VCaP (cell line): ENCODE measurements around the gene MTURN.

Source experiments
- H3K27ac ChIP-seq: fragments of 450-650 bp; 2 replicates; pipeline ENCODE4 v1.5.1; 2017
- TF ChIP-seq, protein P1 (sequence below): fragments of 450-650 bp; conservative IDR thresholded peaks from 2 replicates; pipeline ENCODE4 v1.5.1; 2017; ENCODE audit warnings: mild to moderate bottlenecking, moderate library complexity

Gene MTURN

DNA sequence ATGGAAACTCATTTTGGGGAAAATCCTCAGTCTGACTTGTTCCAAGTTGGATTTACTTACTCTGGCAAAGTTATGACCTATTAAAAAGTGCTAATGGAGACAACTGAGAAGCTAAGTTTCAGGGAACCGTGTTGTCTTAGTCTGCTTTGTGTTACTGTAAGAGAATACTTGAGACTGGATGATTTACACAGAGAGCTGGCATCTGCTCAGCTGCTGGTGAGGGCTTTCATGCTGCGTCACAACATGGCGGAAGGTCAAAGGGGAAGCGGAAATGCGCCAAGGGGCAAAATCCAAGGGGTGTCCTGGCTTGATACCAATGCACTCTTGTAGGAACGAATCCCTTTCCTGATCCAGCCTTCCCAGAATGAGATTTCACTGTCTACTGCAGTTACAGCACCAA, 46.4 kb downstream of the MTURN start:
- TF ChIP-seq, protein P1, sequence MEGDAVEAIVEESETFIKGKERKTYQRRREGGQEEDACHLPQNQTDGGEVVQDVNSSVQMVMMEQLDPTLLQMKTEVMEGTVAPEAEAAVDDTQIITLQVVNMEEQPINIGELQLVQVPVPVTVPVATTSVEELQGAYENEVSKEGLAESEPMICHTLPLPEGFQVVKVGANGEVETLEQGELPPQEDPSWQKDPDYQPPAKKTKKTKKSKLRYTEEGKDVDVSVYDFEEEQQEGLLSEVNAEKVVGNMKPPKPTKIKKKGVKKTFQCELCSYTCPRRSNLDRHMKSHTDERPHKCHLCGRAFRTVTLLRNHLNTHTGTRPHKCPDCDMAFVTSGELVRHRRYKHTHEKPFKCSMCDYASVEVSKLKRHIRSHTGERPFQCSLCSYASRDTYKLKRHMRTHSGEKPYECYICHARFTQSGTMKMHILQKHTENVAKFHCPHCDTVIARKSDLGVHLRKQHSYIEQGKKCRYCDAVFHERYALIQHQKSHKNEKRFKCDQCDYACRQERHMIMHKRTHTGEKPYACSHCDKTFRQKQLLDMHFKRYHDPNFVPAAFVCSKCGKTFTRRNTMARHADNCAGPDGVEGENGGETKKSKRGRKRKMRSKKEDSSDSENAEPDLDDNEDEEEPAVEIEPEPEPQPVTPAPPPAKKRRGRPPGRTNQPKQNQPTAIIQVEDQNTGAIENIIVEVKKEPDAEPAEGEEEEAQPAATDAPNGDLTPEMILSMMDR: no peak
- H3K27ac ChIP-seq: no peak overlapping the region

DNA sequence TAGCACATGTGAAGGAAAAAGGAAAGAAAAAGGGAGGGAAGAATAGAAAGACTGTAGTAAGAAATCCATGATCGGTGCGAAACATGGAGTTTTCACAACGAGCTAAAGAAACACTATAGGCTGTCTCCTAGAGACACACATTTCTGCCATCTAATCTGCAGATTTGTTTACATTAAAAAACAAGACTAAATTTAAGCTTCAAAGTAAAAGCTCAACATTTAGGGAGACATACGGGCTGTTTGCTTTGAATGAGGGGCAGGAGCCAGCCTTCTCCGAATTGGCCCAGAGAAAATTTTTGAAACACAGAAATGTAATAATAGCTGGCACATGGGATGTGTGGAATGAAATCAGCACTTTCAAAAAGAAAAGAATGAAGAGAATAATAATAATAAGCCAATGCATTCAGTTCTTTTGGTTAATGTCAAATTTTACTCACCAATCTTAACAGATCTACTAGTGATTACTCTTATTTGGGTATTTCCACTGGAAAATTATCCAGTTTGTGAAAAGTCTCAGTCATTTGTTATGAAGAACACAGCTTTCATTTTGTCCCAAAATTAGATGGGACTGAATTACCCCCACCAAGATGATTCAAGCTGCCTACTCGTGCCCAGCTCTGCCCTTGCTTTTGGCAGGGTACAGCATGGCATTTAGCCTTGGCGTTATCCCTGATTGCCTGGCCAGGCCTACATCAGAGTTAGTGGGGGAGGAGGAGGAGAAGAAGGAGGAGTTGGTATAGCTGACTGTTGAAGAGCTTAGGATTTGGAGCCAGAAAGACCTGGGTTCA, 47.1 kb downstream of the MTURN start:
- TF ChIP-seq, protein P1: no peak
- no peak overlapping the region for H3K27ac ChIP-seq

DNA sequence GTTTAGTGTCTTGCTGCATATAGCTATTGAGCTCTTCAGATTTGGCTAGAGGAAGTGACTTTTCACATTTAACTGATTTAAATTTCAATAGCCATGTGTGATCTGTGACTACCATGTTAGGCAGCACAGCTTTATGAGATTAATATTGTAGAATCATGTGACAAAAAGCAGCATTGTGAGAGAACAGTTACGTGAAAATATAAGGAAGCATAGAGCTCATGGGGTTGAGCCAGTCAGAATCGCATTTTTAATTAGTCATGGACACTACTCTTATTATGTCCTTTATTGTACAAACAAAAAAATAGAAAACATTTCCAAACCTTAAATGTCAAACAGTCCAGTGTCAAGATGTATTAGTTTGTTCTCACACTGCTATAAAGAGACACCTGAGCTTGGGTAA, 48.0 kb downstream of the MTURN start:
- TF ChIP-seq, protein P1: no peak
- H3K27ac ChIP-seq: no peak overlapping the region

DNA sequence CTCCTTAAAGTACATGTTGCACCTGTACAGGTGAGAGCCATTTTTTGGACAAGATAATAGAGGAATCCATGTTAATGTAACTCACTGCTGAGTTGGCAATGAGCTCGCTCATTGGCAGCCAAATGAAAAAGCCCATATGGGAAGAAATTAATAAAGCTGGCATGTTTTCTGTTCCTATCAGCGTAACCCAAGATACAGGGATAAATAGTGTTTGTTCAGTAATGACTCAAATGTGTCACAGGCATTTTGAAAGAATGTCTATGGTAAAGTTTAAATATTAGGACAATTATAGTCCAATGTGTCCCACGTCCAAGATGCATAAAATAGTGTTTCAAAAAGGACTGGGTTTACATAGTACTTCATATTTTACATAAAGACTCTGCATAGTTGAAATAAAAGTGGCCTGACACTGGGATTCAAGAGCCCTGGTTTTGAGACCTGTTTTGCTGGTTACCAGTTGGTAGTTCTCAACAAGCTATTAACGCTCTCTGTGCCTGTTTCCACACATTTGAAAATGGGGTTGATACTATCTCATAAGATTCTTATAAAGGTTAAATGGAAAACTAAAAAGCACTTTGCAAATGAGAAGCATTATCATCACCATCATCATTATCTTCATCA, 49.1 kb downstream of the MTURN start:
- no peak overlapping the region for H3K27ac ChIP-seq
- TF ChIP-seq, protein P1: no peak

DNA sequence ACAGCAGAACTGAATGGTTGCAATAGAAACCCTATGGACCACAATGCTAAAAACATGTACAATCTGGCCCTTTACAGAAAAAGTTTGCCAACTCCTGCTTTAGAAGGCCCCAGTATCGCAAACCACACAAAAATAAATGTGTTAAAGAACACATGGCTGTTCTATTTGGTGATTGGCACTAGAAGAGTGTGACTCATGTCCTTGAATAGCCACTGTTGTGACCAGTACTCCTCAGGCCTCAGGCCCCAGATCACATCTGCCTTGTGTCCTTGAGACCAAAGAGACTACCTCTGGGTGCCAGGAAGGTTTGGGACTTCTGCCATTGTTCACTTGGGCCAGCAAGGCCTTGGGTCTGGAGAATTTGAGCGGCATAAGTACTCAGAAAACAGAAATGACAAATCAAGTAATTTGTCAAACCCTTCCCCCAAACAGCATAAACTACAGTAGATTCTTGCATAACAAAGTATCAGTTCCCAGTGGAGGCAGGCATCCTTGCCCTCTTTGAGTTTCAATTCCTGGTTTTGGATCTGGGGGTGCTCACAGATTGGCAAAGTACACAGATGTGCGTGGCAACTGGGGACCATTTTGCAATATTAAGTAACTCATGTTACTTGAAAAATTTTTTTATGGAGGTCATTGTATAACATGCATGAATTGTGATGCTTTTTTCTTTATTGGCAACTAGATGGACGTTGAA, 50.2 kb downstream of the MTURN start:
- H3K27ac ChIP-seq: no peak overlapping the region
- TF ChIP-seq, protein P1: no peak

DNA sequence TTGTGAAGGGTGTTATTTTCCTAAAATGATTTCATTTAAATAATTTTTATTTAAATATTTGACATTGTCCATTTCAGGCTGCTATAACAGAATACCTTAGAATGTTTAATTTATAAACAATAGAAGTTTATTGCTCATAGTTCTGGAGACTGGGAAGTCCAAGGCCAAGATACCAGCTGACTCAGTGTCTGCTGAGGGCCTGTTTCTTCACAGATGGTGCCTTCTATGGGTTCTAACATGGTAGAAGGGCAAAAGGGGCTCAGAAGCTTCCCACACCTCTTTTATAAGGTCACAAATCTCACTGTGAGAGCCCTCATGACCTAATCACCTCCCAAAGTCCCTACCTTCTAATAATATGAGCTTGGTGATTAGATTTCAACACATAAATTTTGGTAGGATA, 50.7 kb downstream of the MTURN start:
- H3K27ac ChIP-seq: no peak overlapping the region
- TF ChIP-seq, protein P1: no peak

DNA sequence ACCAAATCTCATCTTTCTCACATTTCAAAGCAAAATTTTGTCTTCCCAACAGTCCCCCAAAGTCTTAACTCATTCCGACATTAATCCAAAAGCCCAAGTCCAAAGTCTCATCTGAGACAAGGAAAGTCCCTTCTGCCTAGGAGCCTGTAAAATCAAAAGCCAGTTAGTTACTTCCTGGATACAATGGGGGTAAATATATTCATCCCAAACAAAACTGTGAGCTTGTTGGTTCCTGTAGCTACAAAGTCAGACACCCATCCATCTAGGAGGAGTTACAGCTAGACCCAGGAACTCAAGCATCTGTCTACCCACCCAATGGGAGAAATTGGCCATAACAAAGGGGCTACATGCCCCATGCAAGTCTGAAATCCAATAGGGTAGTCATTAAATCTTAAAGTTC, 51.9 kb downstream of the MTURN start:
- TF ChIP-seq, protein P1: no peak

More for the DNA sequence above, 51.9 kb downstream of the MTURN start:
- H3K27ac ChIP-seq: no peak overlapping the region
